Measurements from ENCODE around the gene ETAA1. TPM values are rescaled to one million over a fixed set of nuclear protein-coding genes. Genes with fewer than 3 reads are reported as not detected.

ETAA1 gene
- total RNA-seq, 6 experiments from 2014 or later = 8.5 to 13.0 (median 11.0) TPM

GRCh38 chr2:67437114-67437513 lies 40.0 kb downstream of the ETAA1 start:
- no peak overlapping the region for H3K27ac Mint-ChIP-seq
- peaks cover 7% of the 10 kb centered on the region; the same call in 1 of the 2 replicates for H3K9me3 Mint-ChIP-seq
- TF ChIP-seq CTCF (IDR thresholded peaks at IDR 0.05) = no peak
- peaks cover 9% of the 10 kb centered on the region for H3K36me3 Mint-ChIP-seq (ENCODE audit: low read depth)
- H3K4me1 Mint-ChIP-seq (ENCODE audit: low read depth) = peaks cover 23% of the 10 kb centered on the region
- DNase-seq = no peak
- peaks cover 1% of the 10 kb centered on the region for H3K27me3 Mint-ChIP-seq (ENCODE audit: insufficient read depth)
- H3K4me3 Mint-ChIP-seq = no peak overlapping the region

- Mint-ChIP-seq H3K36me3 (ENCODE audit: low read depth) (no peaks in the 10 kb centered on the region), H3K9me3 (no peaks in the 10 kb centered on the region), H3K27me3 (ENCODE audit: insufficient read depth) (no peaks in the 10 kb centered on the region; the same call in 1 of the 2 replicates), H3K4me1 (ENCODE audit: low read depth) (peaks cover 23% of the 10 kb centered on the region), H3K4me3 (no peak overlapping the region), H3K27ac (no peak overlapping the region)
- TF ChIP-seq CTCF (IDR thresholded peaks at IDR 0.05) = no peak
- DNase-seq = no peak
Measured at GRCh38 chr2:67438337-67438736, 41.2 kb downstream of the ETAA1 start.

GRCh38 chr2:67445652-67446268 lies 48.6 kb downstream of the ETAA1 start:
- peaks cover 10% of the 10 kb centered on the region; the same call in 1 of the 2 replicates for H3K36me3 Mint-ChIP-seq (ENCODE audit: low read depth)
- H3K27me3 Mint-ChIP-seq (ENCODE audit: insufficient read depth) = peaks cover 2% of the 10 kb centered on the region; the same call in 1 of the 2 replicates
- peaks cover 23% of the 10 kb centered on the region for H3K4me1 Mint-ChIP-seq (ENCODE audit: low read depth)
- H3K4me3 Mint-ChIP-seq = no peak overlapping the region
- no peak overlapping the region for H3K27ac Mint-ChIP-seq
- H3K9me3 Mint-ChIP-seq = no peaks in the 10 kb centered on the region
- no peak for DNase-seq
- TF ChIP-seq CTCF (IDR thresholded peaks at IDR 0.05) = no peak

GRCh38 chr2:67446491-67446911 lies 49.4 kb downstream of the ETAA1 start:
- H3K27me3 Mint-ChIP-seq (ENCODE audit: insufficient read depth) = peaks cover 2% of the 10 kb centered on the region
- peak; percentile 11 for DNase-seq
- H3K36me3 Mint-ChIP-seq (ENCODE audit: low read depth) = peaks cover 14% of the 10 kb centered on the region
- TF ChIP-seq CTCF (IDR thresholded peaks at IDR 0.05) = no peak
- H3K4me1 Mint-ChIP-seq (ENCODE audit: low read depth) = peaks cover 30% of the 10 kb centered on the region
- H3K4me3 Mint-ChIP-seq = no peak overlapping the region
- H3K9me3 Mint-ChIP-seq = no peaks in the 10 kb centered on the region
- H3K27ac Mint-ChIP-seq = no peak overlapping the region; the same call in 1 of the 2 replicates

GRCh38 chr2:67448648-67449047 lies 51.5 kb downstream of the ETAA1 start:
- H3K27me3 Mint-ChIP-seq (ENCODE audit: insufficient read depth) = peaks cover 2% of the 10 kb centered on the region
- no peaks in the 10 kb centered on the region for H3K9me3 Mint-ChIP-seq
- H3K4me3 Mint-ChIP-seq = no peak overlapping the region
- TF ChIP-seq CTCF (IDR thresholded peaks at IDR 0.05) = no peak
- peaks cover 17% of the 10 kb centered on the region for H3K36me3 Mint-ChIP-seq (ENCODE audit: low read depth)
- no peak overlapping the region for H3K27ac Mint-ChIP-seq
- peaks cover 51% of the 10 kb centered on the region for H3K4me1 Mint-ChIP-seq (ENCODE audit: low read depth)
- DNase-seq = no peak
